G401 (cell line): ENCODE results near the gene QRICH1. TPM values are rescaled to one million over a fixed set of nuclear protein-coding genes. Genes with fewer than 3 reads are reported as not detected.

ENCODE experiments used
- DNase-seq: peaks from one replicate; pipeline ENCODE4 v3.0.0-alpha.2; 2015; ENCODE audit warnings: low spot score
- in situ Hi-C: cut with HindIII; loops from 2 replicates; pipeline ENCODE4 v1.10.0; 2016; ENCODE audit warnings: low sequenced_read_pairs, mixed read lengths
- total RNA-seq: library from RNA; depleted of rRNA; stranded (reverse); fragments of >200 nt; shearing (Covaris generic); gene quantifications from 2 replicates; pipeline ENCODE4 v1.2.3, GENCODE V29; 2014; rRNA removed

The QRICH1 gene
- 138 and 168 TPM in 2 replicates for total RNA-seq

- in situ Hi-C loops: no loop called here
These were observed at the start of gene QRICH1 for GRCh38 chr3:49093853-49094767. TSS of gene QRICH1 (minus strand) at chr3:49094071. CDS start at chr3:49077017, 17,054 bp downstream.

GRCh38 chr3:49140080-49140479, 46.2 kb upstream of the QRICH1 start:
- DNase-seq: no peak
- in situ Hi-C loops: loop anchor here (10.0 kb wide), 1 partner anchor 185 kb away; no protein-coding TSS in a partner anchor

More at GRCh38 chr3:49093853-49094767, at the start of gene QRICH1:
- peak; percentile 98 for DNase-seq

DNA sequence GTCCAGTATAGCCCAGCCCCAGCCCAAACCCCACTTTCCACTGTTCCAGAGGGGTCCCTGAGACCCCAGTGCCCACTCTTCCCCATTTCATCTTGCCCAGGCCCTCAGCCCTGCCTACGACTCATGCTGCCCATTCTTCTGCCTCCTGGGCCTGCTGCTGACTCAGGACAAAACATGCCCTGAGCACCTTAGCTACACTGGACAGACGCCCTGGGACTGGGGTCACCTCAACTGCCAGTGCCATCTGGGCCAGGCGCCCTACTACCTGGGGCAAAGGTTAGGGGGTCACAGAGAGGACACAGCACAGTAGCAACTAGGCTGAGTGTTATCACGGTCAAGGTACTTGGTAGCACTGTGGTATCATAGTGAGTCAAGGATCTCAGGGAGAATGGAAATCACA, 41.6 kb upstream of the QRICH1 start:
- in situ Hi-C loops: no loop called here
- DNase-seq: no peak

- in situ Hi-C loops: no loop called here
- no peak for DNase-seq
These were observed 40.8 kb upstream of the QRICH1 start for GRCh38 chr3:49134471-49135265.

- DNase-seq: peak; percentile 90
- in situ Hi-C loops: no loop called here
These were observed 39.5 kb upstream of the QRICH1 start for GRCh38 chr3:49133226-49133951.

GRCh38 chr3:49132437-49133225, 38.8 kb upstream of the QRICH1 start, which contains the start of gene LAMB2:
TSS of gene LAMB2 (minus strand) at chr3:49133050. CDS start at chr3:49132867, 183 bp downstream.
- peak; percentile 76 for DNase-seq
- in situ Hi-C loops: no loop called here

- in situ Hi-C loops: no loop called here
- DNase-seq: no peak
These were observed 38.2 kb upstream of the QRICH1 start for GRCh38 chr3:49132073-49132436.

GRCh38 chr3:49131576-49131975, 37.7 kb upstream of the QRICH1 start:
- in situ Hi-C loops: no loop called here
- no peak for DNase-seq

DNA sequence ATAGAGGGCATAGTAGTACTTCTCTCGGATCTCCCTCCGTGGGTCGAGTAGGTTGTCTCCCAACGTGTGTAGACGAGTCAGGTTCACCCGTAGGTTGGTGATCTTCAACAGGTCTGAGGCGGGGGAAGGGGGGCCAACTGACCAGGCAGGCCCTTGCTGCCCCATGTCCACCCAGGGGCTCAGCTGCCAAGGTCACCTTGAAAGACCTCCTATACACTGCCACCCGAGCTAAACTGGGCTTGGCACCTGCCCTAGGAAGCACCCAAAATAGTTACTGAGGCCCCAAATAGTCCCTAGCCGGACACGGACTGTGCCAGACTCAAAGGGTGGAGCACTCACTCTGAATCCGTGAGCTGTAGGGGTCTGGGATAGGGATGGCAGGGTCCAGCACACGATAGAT, 37.2 kb upstream of the QRICH1 start:
- DNase-seq: no peak

GRCh38 chr3:49124991-49125670, 31.3 kb upstream of the QRICH1 start:
- peak; percentile 48 for DNase-seq
- in situ Hi-C loops: no loop called here

More for the DNA sequence above, 37.2 kb upstream of the QRICH1 start:
- in situ Hi-C loops: no loop called here

DNA sequence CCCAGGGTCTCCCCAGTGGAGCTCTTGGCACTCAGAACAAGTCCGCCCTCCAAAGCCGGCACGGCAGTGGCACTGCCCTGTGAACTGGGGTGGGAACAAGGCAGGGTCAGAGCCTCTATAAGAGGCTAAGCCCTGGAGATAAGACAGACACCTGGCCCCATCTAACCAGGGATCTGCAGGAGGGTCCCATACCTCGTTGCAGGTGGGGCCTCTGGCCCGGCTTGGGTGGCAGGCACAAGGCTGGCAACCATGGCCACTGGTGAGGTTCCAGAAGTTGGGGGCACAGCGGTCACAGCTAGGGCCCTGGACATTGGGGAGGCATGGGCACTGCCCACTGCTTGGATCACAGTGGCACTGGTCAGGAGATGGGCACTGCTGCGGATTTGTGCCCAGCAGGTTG, 30.3 kb upstream of the QRICH1 start:
- DNase-seq: no peak
- in situ Hi-C loops: no loop called here

- in situ Hi-C loops: no loop called here
- no peak for DNase-seq
These were observed 29.8 kb upstream of the QRICH1 start for GRCh38 chr3:49123687-49124086.

GRCh38 chr3:49122886-49123545, 29.1 kb upstream of the QRICH1 start:
- in situ Hi-C loops: no loop called here
- peak; percentile 22 for DNase-seq

DNA sequence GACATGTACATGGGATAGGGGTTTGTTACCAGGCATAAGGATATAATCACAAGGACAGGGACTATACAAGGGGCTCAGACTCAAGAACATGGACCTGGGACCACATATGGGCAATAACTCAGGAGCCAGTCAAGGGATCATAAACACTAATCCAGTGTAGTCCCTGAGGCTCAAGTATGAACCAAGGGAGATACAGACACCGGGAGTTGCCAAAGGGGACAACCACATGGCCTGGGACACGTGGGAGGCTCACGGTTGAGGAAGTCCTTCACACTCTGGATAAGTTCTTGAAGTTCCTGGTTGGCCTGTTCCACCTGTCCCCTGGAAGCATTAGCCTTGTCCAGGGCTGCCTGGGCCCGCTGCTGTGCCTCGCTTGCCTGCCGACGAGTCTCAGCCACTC, 28.6 kb upstream of the QRICH1 start:
- in situ Hi-C loops: no loop called here

DNA sequence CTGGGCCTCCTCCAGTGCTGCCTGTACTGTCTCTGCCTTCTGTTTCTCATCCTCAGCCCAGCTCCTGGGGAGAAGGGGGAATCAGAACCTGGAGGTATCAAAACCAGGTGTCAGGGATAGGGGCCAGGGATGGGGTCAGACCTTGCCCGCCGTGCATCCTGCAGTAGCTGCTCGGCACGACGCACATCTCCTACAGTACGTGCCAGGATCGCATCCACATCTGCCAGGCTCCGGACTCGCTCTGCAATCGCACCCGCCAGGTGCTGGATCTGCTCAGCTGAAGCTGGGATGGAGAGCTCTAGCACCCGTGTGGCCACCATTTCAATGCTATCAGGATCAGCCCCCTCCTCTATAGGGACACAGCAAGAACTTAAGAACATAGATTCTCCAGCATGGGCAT, 28.2 kb upstream of the QRICH1 start:
- no peak for DNase-seq
- in situ Hi-C loops: no loop called here

More for the DNA sequence above, 28.6 kb upstream of the QRICH1 start:
- no peak for DNase-seq

DNA sequence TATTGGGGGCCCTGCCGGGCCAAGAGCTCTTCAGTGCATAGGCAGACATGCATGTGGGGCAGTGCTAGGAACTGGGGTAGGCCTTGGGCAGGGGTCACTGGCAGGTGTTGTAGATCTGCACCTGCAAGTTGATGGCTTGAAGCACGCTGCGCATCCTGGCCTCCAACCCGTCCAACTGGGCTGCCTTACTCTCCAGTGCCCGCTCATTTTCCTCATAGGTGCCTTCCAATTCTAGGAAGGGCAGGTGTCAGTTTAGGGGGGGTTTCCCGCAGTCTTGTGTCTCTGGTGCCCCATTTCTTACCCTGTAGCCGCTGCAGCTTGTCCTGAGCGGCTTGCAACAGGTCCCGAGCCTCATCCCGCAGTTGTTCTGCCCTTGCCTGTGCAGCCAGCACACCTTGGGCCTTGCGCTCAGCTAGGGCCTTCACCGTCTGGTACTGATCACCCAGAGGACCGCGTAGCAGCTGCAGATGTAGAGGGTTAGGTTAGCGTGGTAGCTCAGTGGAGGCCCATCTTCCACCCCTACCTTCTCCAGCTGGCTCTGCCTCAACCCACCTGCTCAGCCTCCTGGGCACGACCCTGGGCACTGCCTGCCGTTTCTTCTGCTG, 27.4 kb upstream of the QRICH1 start:
- in situ Hi-C loops: no loop called here
- DNase-seq: no peak

- DNase-seq: peak; percentile 96
- in situ Hi-C loops: no loop called here
These were observed 26.7 kb upstream of the QRICH1 start, which contains the start of gene USP19 for GRCh38 chr3:49120438-49121131. TSS of gene USP19 (minus strand) at chr3:49120823. CDS start at chr3:49119145, 1,678 bp downstream.
